Fibroblast of lung (primary cell): ENCODE measurements around the gene FOXJ1. TPM values are rescaled to one million over a fixed set of nuclear protein-coding genes. Genes with fewer than 3 reads are reported as not detected.
A peak's percentile ranks its signal among the peaks of the same experiment; 100 is the strongest.

Source experiments
- DNase-seq, 2 donors: peaks; one replicate each; pipeline versions ENCODE4 v3.0.0 to v3.0.0-alpha.2; 2010; ENCODE audit warnings: low read depth in 2 of 2
- H2AFZ ChIP-seq: 2 replicates; pipeline ENCODE4 v1.5.1; 2012; ENCODE audit warnings: low read length, control low read depth, inconsistent platforms
- H3K27ac ChIP-seq: 2 replicates; pipeline ENCODE4 v1.5.1; 2011; ENCODE audit warnings: low read length, control low read depth; ENCODE audit not compliant: insufficient read depth
- H3K27me3 ChIP-seq: 2 replicates; pipeline ENCODE4 v1.5.1; 2011; ENCODE audit warnings: mild to moderate bottlenecking, low read length; ENCODE audit not compliant: control insufficient read depth, insufficient read depth
- H3K36me3 ChIP-seq: 2 replicates; pipeline ENCODE4 v1.5.1; 2011; ENCODE audit warnings: low read length; ENCODE audit not compliant: control insufficient read depth, insufficient read depth
- H3K4me1 ChIP-seq: 2 replicates; pipeline ENCODE4 v1.5.1; 2011; ENCODE audit warnings: low read length; ENCODE audit not compliant: control insufficient read depth, insufficient read depth; ENCODE audit errors: extremely low read depth
- H3K4me2 ChIP-seq: 2 replicates; pipeline ENCODE4 v1.5.1; 2011; ENCODE audit warnings: low read length, control low read depth; ENCODE audit not compliant: insufficient read depth; ENCODE audit errors: extremely low read depth
- H3K4me3 ChIP-seq, 4 experiments: fragments of 200-600 bp in 1 of 4; sonication (generic) in 1 of 4; replicated peaks in 1 of 4; 2 replicates each; pipeline ENCODE4 v1.5.1; 2011 to 2016; ENCODE audit warnings: low read length in 4 of 4, low read depth in 3 of 4, mild to moderate bottlenecking in 3 of 4, control low read depth in 2 of 4, inconsistent platforms in 1 of 4, mixed read lengths in 1 of 4; ENCODE audit not compliant: insufficient read depth in 1 of 4; ENCODE audit errors: control extremely low read depth in 1 of 4
- H3K79me2 ChIP-seq: 2 replicates; pipeline ENCODE4 v1.5.1; 2012; ENCODE audit warnings: mild to moderate bottlenecking, low read length, inconsistent platforms; ENCODE audit not compliant: control insufficient read depth, insufficient read depth
- H3K9ac ChIP-seq: 2 replicates; pipeline ENCODE4 v1.5.1; 2011; ENCODE audit warnings: mild to moderate bottlenecking, low read length, control low read depth; ENCODE audit not compliant: insufficient read depth
- H3K9me3 ChIP-seq: 2 replicates; pipeline ENCODE4 v1.5.1; 2012; ENCODE audit warnings: low read depth, low read length; ENCODE audit not compliant: control insufficient read depth, insufficient read depth
- H4K20me1 ChIP-seq: 2 replicates; pipeline ENCODE4 v1.5.1; 2011; ENCODE audit warnings: low read length; ENCODE audit not compliant: control insufficient read depth, insufficient read depth; ENCODE audit errors: extremely low read depth
- CTCF ChIP-seq, 2 donors: IDR thresholded peaks in 1 of 2; conservative IDR thresholded peaks in 1 of 2; 1 replicate in 1 of 2; 2 replicates in 1 of 2; pipeline ENCODE4 v1.5.1; 2011 to 2012; ENCODE audit warnings: low read length in 2 of 2, control low read depth in 1 of 2, inconsistent platforms in 1 of 2, low read depth in 1 of 2, mild to moderate bottlenecking in 1 of 2
- EZH2 ChIP-seq: IDR thresholded peaks from 2 replicates; pipeline ENCODE4 v1.5.1; 2012; ENCODE audit warnings: low read length, control low read depth, mild to moderate bottlenecking; ENCODE audit errors: missing control alignments
- polyA plus RNA-seq, 2 donors: library from polyadenylated mRNA; depleted of rRNA in 1 of 2; stranded (reverse) in 1 of 2; unstranded in 1 of 2; fragments of >200 nt; gene quantifications; 2 replicates each; pipeline ENCODE4 v1.2.1, GENCODE V29; 2011 to 2012; ENCODE audit warnings: missing spikeins in 1 of 2
- total RNA-seq: library from RNA; depleted of rRNA; stranded (reverse); fragments of >200 nt; gene quantifications from 2 replicates; pipeline ENCODE4 v1.2.1, GENCODE V29; 2014

FOXJ1 gene
- total and polyA plus RNA-seq, 2 donors (not counting 1 experiment from before 2014, with no cell fraction given), result not detected

GRCh38 chr17:76147211-76148014 is 6.4 kb upstream of the FOXJ1 start:
- TF ChIP-seq EZH2, result no peak
- peak; percentile 45 to 64 for TF ChIP-seq CTCF (conservative IDR thresholded peaks at IDR 0.05 in 1 of 2, IDR thresholded peaks at IDR 0.05 in 1 of 2; ENCODE audit: low read depth in 1 of 2, low read length in 2 of 2)

DNA sequence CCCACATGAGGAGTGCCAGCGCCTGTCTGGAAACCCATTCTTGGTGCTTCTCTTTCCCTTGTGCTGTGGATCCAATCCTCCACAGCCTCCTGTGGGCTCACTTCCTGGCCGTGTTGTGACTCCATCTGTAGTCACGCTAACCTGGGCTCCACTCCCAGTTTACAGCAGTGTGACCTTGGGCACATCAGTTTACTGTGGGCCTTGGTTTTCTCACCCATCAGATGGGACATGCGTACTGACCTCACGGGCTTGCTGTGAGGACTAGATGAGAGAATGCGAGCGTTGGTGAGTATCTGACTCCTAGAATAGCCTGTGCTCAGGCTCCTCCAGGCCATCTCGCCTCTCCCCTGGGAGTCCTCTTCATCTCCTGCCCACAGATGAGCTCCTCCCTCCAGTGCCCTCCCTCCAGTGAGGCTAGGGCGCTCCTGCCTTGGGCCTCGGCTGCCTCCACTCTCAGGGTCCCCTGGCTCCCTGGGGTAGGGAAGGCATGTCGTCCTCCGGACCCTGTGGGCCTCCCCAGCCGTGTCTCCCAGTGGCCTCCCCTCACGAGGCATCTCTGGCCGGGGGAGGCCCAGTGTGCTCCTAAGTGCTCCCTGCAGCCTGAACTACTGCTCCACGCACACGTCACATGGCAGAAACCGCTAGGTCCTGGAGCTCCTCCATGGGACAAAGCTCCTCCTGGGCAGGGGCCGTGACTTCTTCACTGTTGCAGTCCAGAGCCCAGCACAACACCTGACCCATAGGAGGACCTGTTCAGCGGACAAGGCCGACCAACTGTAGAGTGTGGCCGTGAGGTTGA is 5.2 kb upstream of the FOXJ1 start:
- no peaks in the 10 kb centered on the region for H3K79me2 ChIP-seq
- H3K36me3 ChIP-seq, result no peaks in the 10 kb centered on the region
- no peak for DNase-seq
- no peak overlapping the region for H3K9ac ChIP-seq
- no peak for TF ChIP-seq CTCF (conservative IDR thresholded peaks at IDR 0.05 in 1 of 2, IDR thresholded peaks at IDR 0.05 in 1 of 2; ENCODE audit: low read depth in 1 of 2, low read length in 2 of 2)
- no peak for TF ChIP-seq EZH2
- H3K27ac ChIP-seq, result no peak overlapping the region
- no peak overlapping the region for H3K4me2 ChIP-seq
- peaks cover 8% of the 10 kb centered on the region for H3K27me3 ChIP-seq
- no peak overlapping the region for H3K4me3 ChIP-seq
- H3K4me1 ChIP-seq, result peaks cover 4% of the 10 kb centered on the region
- no peak overlapping the region for H2AFZ ChIP-seq
- H4K20me1 ChIP-seq, result no peaks in the 10 kb centered on the region
- H3K9me3 ChIP-seq, result no peaks in the 10 kb centered on the region

More at GRCh38 chr17:76147211-76148014, 6.4 kb upstream of the FOXJ1 start:
- Histone ChIP-seq H3K9me3 (no peaks in the 10 kb centered on the region), H2AFZ (no peak overlapping the region), H3K4me1 (no peaks in the 10 kb centered on the region), H4K20me1 (no peaks in the 10 kb centered on the region), H3K4me2 (no peak overlapping the region), H3K79me2 (no peaks in the 10 kb centered on the region), H3K9ac (no peak overlapping the region), H3K36me3 (no peaks in the 10 kb centered on the region), H3K4me3 (no peak overlapping the region), H3K27ac (no peak overlapping the region), H3K27me3 (peaks cover under 1% of the 10 kb centered on the region)
- peak; percentile 12 to 48 for DNase-seq
